ENCODE data around the gene NRL. TPM values are rescaled to one million over a fixed set of nuclear protein-coding genes. Genes with fewer than 3 reads are reported as not detected.
A peak's percentile ranks its signal among the peaks of the same experiment; 100 is the strongest.

The NRL gene
- total RNA-seq, 1 donor from 2014 or later: 0.96 TPM

DNA sequence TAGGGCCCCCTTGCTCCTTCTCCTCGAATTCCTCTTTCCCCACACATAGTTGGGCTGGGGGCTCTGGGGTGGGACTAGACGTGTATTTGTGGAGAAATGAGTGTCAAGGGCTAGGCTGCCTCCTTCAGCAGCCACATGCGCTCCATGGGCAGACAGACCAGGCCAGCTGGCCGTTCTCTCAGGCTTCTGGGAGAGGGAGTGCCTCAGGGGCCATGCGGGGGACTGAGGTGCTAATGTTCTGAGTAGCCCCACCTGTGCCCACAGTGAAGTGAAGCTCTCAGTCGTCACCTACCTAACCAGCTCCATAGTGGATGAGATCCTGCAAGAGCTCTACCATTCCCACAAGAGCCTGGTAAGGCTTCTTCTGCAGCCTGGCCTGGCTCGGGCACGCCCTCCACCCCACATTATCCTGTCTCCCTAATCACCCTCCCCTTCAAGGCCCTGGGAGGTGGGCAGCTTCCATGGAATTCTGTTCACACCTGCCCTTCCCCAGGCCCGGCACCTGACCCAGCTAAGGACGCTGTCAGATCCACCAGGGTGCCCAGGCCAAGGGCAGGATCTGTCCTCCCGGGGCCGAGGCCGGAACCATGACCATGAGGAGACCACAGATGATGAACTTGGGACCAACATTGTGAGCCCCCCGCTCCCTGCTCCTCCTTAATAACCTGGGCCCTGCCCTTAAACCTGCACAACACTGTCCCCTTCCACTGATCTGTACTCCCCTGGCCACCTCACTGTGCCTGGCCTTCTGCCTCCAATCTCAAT lies 52.4 kb downstream of the NRL start:
- Mint-ChIP-seq H3K9me3 (no peaks in the 10 kb centered on the region), H3K4me1 (peaks cover 7% of the 10 kb centered on the region), H3K4me3 (no peak overlapping the region), H3K27me3 (peaks cover 3% of the 10 kb centered on the region), H3K36me3 (ENCODE audit: low read depth) (no peaks in the 10 kb centered on the region), H3K27ac (no peak overlapping the region)
- DNase-seq: no peak
- intact Hi-C loops (cut with micrococcal nuclease): no loop called here

DNA sequence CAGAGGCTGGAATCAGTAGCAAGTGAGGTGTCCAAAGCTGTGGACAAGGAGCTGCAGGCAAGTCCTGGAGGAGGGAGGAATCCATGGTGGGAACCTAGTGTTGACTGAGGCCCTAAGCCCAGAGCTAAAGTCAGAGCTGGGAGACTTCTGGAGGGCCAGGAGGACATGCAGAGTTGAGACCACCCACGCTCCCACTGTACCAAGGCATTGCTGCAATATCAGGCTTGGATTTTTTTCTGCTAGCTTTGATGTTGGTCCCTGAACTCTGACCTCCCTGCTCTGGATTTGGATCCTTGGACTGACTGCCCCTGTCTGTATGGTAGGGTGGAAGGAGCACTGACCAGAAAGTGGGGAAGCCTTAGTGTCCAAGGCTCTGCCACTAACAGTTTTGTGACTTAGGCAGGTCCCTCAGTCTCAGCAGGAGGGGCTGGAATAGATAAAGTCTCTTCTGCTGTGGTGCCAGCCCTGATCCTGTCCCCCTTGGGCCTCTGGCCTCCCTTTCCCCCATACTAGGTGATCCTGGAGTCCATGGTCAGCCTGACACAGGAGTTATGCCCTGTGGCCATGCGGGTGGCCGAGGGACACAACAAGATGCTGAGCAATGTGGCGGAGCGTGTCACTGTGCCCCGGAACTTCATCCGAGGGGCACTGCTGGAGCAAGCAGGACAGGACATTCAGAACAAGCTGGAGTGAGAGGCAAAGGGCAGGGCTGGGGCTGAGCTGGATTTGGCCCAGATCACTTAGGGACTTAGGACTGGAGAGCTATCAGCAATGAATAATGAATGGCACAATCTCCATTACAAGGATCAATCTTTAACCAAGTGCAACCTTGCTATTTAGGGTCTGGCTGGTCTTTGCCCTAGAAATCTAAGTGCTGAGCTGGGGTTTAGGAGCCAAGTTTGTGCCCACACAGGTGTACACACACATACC lies 53.5 kb downstream of the NRL start:
- Mint-ChIP-seq H3K4me1 (peaks cover 7% of the 10 kb centered on the region), H3K27ac (no peak overlapping the region), H3K36me3 (ENCODE audit: low read depth) (no peaks in the 10 kb centered on the region), H3K9me3 (no peaks in the 10 kb centered on the region), H3K4me3 (no peak overlapping the region), H3K27me3 (no peaks in the 10 kb centered on the region)
- DNase-seq: no peak
- intact Hi-C loops (cut with micrococcal nuclease): no loop called here

DNA sequence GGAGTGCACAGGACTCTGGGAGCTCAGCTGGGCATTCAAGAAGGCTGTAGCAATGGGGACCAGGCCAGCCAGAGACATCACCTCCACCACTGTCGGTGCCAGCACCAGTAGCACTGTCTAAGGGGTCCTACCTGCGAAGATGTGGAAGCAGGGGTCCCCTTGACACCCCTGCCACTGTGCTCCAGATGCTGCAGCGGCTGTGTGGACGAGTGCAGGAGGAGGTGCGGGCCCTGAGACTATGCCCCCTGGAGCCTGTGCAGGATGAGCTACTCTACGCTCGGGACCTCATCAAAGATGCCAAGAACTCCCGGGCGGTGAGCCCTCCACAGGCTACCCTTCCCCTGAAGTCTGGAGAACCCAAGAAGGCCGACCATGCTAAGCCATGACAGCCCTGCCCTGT lies 54.3 kb downstream of the NRL start:
- no peak overlapping the region for H3K4me3 Mint-ChIP-seq
- intact Hi-C loops (cut with micrococcal nuclease): no loop called here
- H3K36me3 Mint-ChIP-seq (ENCODE audit: low read depth): no peaks in the 10 kb centered on the region
- no peaks in the 10 kb centered on the region for H3K9me3 Mint-ChIP-seq
- H3K27me3 Mint-ChIP-seq: no peaks in the 10 kb centered on the region
- H3K27ac Mint-ChIP-seq: no peak overlapping the region
- peaks cover 7% of the 10 kb centered on the region for H3K4me1 Mint-ChIP-seq
- DNase-seq: no peak

DNA sequence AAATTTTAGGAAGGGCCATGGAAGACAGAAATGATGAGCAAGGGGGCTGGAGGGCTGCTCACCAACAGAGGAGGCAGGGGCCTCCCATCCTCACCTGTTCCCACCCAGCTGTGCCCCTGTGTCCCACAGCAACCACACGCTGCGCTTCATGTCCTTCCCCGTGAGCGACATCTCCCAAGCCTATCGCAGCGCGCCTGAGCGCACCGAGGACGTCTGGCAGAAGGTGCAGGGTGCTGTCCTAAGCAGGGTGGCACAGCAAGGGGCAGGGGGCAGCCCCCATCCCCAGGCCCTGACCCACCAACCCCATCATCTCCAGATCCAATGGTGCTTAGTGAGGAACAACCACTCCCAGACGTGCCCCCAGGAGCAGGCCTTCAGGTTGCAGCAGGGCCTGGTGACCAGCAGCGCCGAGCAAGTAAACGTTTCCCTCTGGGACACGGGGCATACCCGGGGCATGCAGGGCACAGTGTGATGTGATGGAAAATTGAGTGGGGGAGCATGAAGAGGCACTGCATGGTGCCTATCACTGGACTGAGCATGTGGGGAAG lies 54.8 kb downstream of the NRL start:
- H3K36me3 Mint-ChIP-seq (ENCODE audit: low read depth): no peaks in the 10 kb centered on the region
- H3K27ac Mint-ChIP-seq: no peak overlapping the region
- no peaks in the 10 kb centered on the region for H3K9me3 Mint-ChIP-seq
- intact Hi-C loops (cut with micrococcal nuclease): loop anchor here (5.0 kb wide), 1 partner anchor 102 kb away; the partner anchor contains the start of gene IRF9
- peaks cover 7% of the 10 kb centered on the region for H3K4me1 Mint-ChIP-seq
- H3K27me3 Mint-ChIP-seq: no peaks in the 10 kb centered on the region
- H3K4me3 Mint-ChIP-seq: no peak overlapping the region
- DNase-seq: no peak

DNA sequence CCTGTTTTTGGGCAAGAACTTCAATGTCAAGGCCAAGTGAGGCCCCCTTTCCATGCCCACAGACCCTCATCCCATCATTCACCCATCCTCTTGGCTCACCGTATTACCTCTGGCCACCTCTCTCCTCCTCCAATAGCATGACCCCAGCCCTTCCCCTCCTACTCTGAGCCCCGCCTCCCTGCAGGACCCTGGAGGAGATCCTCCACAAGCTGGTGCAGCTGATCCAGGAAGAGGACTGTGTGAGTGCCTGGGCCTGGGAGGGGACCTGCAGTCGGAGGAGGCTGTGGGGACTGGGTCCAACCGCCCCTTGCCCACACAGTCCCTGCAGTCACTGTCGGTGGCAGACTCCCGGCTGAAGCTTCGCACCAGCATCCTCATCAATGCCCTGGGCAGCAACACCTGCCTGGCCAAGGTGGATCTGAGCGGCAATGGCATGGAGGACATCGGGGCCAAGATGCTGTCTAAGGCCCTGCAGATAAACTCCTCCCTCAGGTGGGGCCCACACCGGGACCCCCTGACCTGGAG lies 55.7 kb downstream of the NRL start:
- intact Hi-C loops (cut with micrococcal nuclease): loop anchor here (1.0 to 5.0 kb wide), 3 partner anchors 31 to 103 kb away; partner anchors contain the start of gene IRF9
- no peak overlapping the region for H3K4me3 Mint-ChIP-seq
- H3K4me1 Mint-ChIP-seq: peaks cover 7% of the 10 kb centered on the region
- H3K27ac Mint-ChIP-seq: no peak overlapping the region
- no peaks in the 10 kb centered on the region for H3K27me3 Mint-ChIP-seq
- H3K36me3 Mint-ChIP-seq (ENCODE audit: low read depth): no peaks in the 10 kb centered on the region
- no peaks in the 10 kb centered on the region for H3K9me3 Mint-ChIP-seq
- DNase-seq: no peak

DNA sequence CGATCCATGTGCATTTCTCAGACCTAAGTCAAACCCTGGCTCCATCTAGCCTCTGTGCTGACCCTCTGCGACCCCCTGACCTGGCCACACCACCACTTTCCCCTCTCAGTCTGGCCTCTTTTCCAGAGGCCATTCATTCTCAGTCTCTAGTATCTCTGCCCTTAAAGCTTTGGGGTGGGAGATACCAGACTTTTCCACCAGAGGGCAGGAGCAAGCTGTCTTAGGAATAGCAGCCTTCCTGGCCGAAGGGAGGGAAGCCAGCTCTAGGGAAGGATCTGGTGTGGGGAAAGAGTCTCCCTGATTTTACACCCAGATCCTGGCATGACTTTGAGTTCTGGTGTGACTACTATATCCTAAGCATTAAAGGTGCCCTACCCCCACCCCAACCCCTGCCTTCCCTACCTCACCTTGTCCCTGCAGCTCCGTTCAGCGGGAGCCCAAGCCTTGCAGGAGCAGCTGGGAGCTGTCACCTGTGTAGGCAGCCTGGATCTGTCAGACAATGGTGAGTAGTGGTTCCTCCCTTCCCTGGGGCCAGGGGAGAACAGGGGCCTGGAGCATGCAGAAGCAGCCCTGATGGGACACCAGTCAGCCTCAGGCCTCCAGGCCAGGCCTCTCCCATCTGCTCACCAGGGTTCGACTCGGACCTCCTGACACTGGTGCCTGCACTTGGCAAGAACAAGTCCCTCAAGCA lies 56.3 kb downstream of the NRL start:
- no peak overlapping the region for H3K4me3 Mint-ChIP-seq
- H3K4me1 Mint-ChIP-seq: peaks cover 11% of the 10 kb centered on the region
- intact Hi-C loops (cut with micrococcal nuclease): loop anchor here (1.0 to 5.0 kb wide), 3 partner anchors 32 to 104 kb away; partner anchors contain the start of gene IRF9
- H3K27me3 Mint-ChIP-seq: no peaks in the 10 kb centered on the region
- no peaks in the 10 kb centered on the region for H3K36me3 Mint-ChIP-seq (ENCODE audit: low read depth)
- no peaks in the 10 kb centered on the region for H3K9me3 Mint-ChIP-seq
- DNase-seq: peak; percentile 89
- H3K27ac Mint-ChIP-seq: no peak overlapping the region

DNA sequence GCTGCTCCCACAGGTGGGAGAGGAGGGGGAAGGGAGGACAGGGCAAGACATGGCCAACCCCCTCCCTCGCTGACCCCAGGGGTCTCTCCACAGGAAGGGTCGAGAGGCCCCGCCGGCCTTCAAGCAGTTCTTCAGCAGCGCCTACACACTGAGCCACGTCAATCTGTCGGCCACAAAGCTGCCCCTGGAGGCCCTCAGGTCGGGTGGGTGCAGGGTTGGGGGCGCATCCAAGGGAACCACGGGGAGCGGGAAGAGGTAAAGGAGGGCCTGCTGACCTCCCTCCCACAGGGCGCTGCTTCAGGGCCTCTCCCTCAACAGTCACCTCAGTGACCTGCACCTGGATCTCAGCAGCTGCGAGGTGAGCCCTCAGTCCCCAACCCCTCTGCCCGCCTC lies 56.9 kb downstream of the NRL start:
- intact Hi-C loops (cut with micrococcal nuclease): loop anchor here (1.0 to 5.0 kb wide), 3 partner anchors 32 to 104 kb away; partner anchors contain the start of gene IRF9
- DNase-seq: no peak
- Mint-ChIP-seq H3K4me3 (no peak overlapping the region), H3K36me3 (ENCODE audit: low read depth) (no peaks in the 10 kb centered on the region), H3K27ac (no peak overlapping the region), H3K9me3 (no peaks in the 10 kb centered on the region), H3K4me1 (peaks cover 17% of the 10 kb centered on the region), H3K27me3 (peaks cover 2% of the 10 kb centered on the region)

DNA sequence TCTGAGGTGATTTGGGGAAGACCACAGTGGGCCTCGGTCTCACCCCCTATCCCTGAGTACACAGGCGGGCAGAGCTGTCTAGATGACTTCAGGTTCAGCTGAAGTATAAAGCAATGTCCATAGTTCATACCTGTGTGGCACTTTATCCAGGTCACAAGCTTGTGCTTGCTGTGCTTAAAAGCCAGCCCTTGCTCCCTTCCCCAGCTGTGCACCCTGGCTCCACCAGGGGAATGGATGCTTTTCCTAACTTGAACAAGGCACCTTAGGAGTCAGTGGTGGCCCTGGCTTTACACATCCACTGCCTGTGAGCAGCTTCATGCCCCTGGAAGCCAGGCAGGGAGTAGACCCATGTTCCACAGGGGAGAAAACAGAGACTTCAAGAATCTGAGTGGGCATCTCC lies 57.5 kb downstream of the NRL start:
- Mint-ChIP-seq H3K9me3 (no peaks in the 10 kb centered on the region), H3K4me1 (peaks cover 21% of the 10 kb centered on the region), H3K36me3 (ENCODE audit: low read depth) (no peaks in the 10 kb centered on the region), H3K27ac (no peak overlapping the region), H3K27me3 (peaks cover 3% of the 10 kb centered on the region), H3K4me3 (no peak overlapping the region)
- intact Hi-C loops (cut with micrococcal nuclease): loop anchor here (5.0 kb wide), 1 partner anchor 105 kb away; the partner anchor contains the start of gene IRF9
- no peak for DNase-seq

DNA sequence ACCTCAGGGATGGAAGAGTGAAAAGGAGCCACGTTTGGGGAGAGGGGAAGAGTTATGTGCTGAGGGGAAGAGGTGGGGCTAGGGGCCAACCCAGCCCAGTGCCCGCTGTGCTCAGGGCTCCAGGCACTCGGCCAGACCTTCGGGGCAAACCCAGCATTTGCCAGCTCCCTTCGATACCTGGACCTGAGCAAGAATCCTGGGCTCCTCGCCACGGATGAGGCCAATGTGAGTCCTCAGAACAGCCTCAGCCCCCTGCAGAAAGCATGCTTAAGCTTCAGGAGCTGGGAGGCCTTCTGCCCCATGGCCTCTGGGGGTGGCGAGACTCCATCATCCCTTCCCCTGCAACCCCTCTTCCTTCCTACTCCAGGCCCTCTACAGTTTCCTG lies 58.0 kb downstream of the NRL start:
- H3K4me3 Mint-ChIP-seq: no peak overlapping the region
- H3K27ac Mint-ChIP-seq: no peak overlapping the region
- no peaks in the 10 kb centered on the region for H3K36me3 Mint-ChIP-seq (ENCODE audit: low read depth)
- DNase-seq: no peak
- peaks cover 21% of the 10 kb centered on the region for H3K4me1 Mint-ChIP-seq
- H3K27me3 Mint-ChIP-seq: peaks cover 3% of the 10 kb centered on the region
- H3K9me3 Mint-ChIP-seq: no peaks in the 10 kb centered on the region
- intact Hi-C loops (cut with micrococcal nuclease): loop anchor here (5.0 kb wide), 1 partner anchor 106 kb away; the partner anchor contains the start of gene IRF9

DNA sequence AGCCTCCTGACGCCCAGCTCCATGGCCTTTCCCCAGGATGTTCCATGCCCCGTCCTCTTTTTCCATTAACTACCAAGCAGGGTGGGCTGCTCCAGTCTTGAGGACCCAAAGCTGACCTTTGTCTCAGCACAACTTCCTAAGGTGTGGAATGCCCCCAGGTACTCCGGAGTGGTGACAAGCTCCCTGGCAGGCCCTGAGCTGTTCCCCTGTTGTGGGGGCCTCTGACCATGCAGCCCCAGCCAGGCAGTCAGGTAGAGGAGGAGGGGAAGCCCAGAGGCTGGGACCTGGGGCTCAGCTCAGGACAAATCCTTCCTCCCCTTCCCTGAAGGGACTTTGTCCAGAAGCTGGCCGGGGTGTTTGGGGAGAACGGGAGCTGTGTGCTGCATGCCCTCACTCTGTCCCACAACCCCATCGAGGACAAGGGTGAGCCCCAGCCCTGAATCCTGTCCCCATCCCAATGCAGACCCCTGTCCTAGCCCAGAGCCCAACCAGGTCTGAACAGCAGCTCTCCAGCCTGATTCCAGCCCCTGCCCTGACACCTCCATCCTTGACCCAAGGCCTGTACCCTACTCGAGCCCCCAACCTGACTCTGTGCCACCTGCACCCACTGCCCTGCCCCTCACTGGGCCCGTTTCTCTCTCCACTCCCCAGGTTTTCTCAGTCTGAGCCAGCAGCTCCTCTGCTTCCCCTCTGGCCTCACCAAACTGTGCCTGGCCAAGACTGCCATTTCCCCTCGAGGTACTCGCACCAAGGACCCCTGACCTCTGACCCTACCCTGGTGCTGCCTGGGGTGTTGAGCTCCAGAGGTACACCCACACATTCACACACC lies 58.6 kb downstream of the NRL start:
- no peaks in the 10 kb centered on the region for H3K9me3 Mint-ChIP-seq
- no peaks in the 10 kb centered on the region for H3K36me3 Mint-ChIP-seq (ENCODE audit: low read depth)
- no peak for DNase-seq
- intact Hi-C loops (cut with micrococcal nuclease): loop anchor here (5.0 kb wide), 1 partner anchor 106 kb away; the partner anchor contains the start of gene IRF9
- peaks cover 4% of the 10 kb centered on the region for H3K27me3 Mint-ChIP-seq
- H3K4me3 Mint-ChIP-seq: no peak overlapping the region
- H3K27ac Mint-ChIP-seq: no peak overlapping the region
- peaks cover 23% of the 10 kb centered on the region for H3K4me1 Mint-ChIP-seq

DNA sequence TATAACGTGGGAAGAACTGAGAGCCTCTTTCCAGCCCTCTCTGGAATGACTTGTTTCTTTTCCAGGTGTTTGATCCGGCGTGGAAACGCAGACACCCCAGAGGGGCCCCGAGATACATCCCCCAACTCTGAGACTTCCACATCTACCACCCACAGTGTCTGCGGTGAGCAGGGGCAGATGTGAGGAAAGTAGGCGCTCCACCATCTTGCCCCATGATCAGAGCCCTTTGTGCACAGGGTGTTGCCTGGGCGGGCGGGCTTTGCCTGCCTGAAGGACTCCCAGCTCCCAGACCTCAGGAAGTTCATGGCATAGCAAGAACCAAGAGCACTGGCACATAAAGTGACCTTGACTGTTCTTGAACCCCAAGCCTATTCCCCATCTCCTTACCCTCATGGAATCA lies 60.1 kb downstream of the NRL start:
- Mint-ChIP-seq H3K27ac (no peak overlapping the region), H3K36me3 (ENCODE audit: low read depth) (no peaks in the 10 kb centered on the region), H3K4me3 (no peak overlapping the region), H3K4me1 (peaks cover 25% of the 10 kb centered on the region), H3K9me3 (no peaks in the 10 kb centered on the region), H3K27me3 (peaks cover 12% of the 10 kb centered on the region)
- intact Hi-C loops (cut with micrococcal nuclease): loop anchor here (5.0 kb wide), 1 partner anchor 108 kb away; the partner anchor contains the start of gene IRF9
- DNase-seq: no peak

DNA sequence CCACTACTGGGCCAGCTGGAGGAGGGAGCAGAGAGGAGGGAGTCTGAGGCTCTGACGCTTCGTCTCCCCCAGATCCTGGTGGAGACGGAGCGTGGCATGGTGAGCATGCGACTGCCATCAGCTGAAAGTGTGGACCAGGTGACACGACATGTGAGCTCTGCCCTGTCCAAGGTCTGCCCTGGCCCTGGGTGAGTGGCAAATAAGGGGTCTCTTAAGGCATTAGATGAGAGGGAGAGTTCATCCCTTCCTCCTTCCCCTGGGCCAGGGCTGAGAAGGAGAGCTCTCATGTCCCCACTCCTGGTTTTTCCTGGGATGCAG lies 60.5 kb downstream of the NRL start:
- no peak for DNase-seq
- peaks cover 12% of the 10 kb centered on the region for H3K27me3 Mint-ChIP-seq
- H3K36me3 Mint-ChIP-seq (ENCODE audit: low read depth): no peaks in the 10 kb centered on the region
- H3K4me1 Mint-ChIP-seq: peaks cover 25% of the 10 kb centered on the region
- H3K4me3 Mint-ChIP-seq: no peak overlapping the region
- H3K9me3 Mint-ChIP-seq: no peaks in the 10 kb centered on the region
- no peak overlapping the region for H3K27ac Mint-ChIP-seq
- intact Hi-C loops (cut with micrococcal nuclease): no loop called here
